GM13976 (cell line): ENCODE data around the gene CYGB.
"Not testable (repeated sequence)": the region's sequence is repeated elsewhere in the genome, so short reads cannot be mapped to it uniquely, and the experiment has no call there.

Experiments used
- DNase-seq: peaks from one replicate; pipeline ENCODE4 v3.0.0; 2012; ENCODE audit warnings: low spot score
- in situ Hi-C: fragments of 300-500 bp; cut with MboI; formaldehyde crosslinking; loops from one replicate; pipeline ENCODE4 v1.12.0; 2022; ENCODE audit warnings: low sequenced_read_pairs, mixed read lengths, inconsistent platforms; ENCODE audit not compliant: unreplicated experiment
- TF ChIP-seq, protein P1 (sequence below): IDR thresholded peaks from 2 replicates; pipeline ENCODE4 v1.5.1; 2012; ENCODE audit warnings: borderline replicate concordance, mild to moderate bottlenecking; ENCODE audit not compliant: insufficient read depth; ENCODE audit errors: extremely low read depth, missing control alignments, control extremely low read depth

CYGB gene

GRCh38 chr17:76536511-76537287 lies 810 bp downstream of the CYGB start:
- in situ Hi-C loops, result no loop called here
- TF ChIP-seq, protein P1, sequence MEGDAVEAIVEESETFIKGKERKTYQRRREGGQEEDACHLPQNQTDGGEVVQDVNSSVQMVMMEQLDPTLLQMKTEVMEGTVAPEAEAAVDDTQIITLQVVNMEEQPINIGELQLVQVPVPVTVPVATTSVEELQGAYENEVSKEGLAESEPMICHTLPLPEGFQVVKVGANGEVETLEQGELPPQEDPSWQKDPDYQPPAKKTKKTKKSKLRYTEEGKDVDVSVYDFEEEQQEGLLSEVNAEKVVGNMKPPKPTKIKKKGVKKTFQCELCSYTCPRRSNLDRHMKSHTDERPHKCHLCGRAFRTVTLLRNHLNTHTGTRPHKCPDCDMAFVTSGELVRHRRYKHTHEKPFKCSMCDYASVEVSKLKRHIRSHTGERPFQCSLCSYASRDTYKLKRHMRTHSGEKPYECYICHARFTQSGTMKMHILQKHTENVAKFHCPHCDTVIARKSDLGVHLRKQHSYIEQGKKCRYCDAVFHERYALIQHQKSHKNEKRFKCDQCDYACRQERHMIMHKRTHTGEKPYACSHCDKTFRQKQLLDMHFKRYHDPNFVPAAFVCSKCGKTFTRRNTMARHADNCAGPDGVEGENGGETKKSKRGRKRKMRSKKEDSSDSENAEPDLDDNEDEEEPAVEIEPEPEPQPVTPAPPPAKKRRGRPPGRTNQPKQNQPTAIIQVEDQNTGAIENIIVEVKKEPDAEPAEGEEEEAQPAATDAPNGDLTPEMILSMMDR, result no peak
- DNase-seq, result no peak

GRCh38 chr17:76535788-76536510 lies 1.6 kb downstream of the CYGB start:
- DNase-seq, result no peak
- in situ Hi-C loops, result no loop called here
- TF ChIP-seq, protein P1, result no peak

GRCh38 chr17:76534831-76535732 lies 2.4 kb downstream of the CYGB start:
- no peak for DNase-seq
- in situ Hi-C loops, result no loop called here
- TF ChIP-seq, protein P1, result no peak

- DNase-seq, in situ Hi-C loops: not testable (repeated sequence)
These were observed 3.7 kb downstream of the CYGB start for GRCh38 chr17:76533640-76534359.

DNA sequence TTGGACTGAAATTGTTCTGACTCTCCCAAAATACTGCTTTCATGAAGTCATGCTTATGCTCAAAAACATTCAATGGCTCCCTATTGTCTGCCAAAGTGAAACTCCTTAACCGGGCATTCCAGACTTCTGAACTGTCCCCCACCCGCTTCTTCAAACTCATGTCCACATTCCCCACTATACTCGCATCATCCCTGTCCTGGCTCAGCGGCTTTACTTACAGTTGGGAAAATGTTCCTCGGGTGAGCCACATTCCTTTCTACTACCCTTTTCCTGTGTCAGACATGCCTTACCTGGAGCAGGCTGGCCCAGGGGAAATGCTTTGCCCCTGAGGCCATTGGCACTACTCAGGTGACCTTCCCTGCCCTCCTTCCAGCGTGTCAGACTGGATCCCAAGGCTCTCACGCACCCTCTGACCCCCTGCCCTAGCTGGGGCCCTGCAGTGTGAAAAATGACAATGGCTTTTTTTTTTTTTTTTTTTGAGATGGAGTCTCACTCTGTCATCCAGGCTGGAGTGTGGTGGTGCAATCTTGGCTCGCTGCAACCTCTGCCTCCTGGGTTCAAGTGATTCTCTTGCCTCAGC lies 5.3 kb downstream of the CYGB start:
- in situ Hi-C loops, result no loop called here
- TF ChIP-seq, protein P1, result no peak
- no peak for DNase-seq

GRCh38 chr17:76531486-76532038 lies 5.9 kb downstream of the CYGB start:
- no peak for DNase-seq
- TF ChIP-seq, protein P1, result no peak
- in situ Hi-C loops, result no loop called here
